RWPE1 (cell line): ENCODE results near the gene RASSF4.

Experiments
- CTCF ChIA-PET: fragments of 350-600 bp; sonication (Branson Sonifier 250); formaldehyde crosslinking; extraction: SDS; loops from one replicate; lab custom pipeline; 2021; lab: Yijun Ruan, JAX
- POLR2A ChIA-PET: fragments of 400-600 bp; formaldehyde crosslinking; extraction: SDS; loops from one replicate; lab custom pipeline; 2020; ENCODE audit warnings: antibody characterized with exemption; ENCODE audit not compliant: low non-redundant PET; lab: Yijun Ruan, JAX
- DNase-seq: peaks from one replicate; pipeline ENCODE4 v3.0.0; 2012; ENCODE audit warnings: low spot score
- H3K27ac ChIP-seq: fragments of 450-650 bp; 2 replicates; pipeline ENCODE4 v1.5.1; 2017
- CTCF ChIP-seq: fragments of 450-650 bp; conservative IDR thresholded peaks from 2 replicates; pipeline ENCODE4 v1.5.1; 2017; ENCODE audit warnings: low read depth, mild to moderate bottlenecking

The RASSF4 gene

DNA sequence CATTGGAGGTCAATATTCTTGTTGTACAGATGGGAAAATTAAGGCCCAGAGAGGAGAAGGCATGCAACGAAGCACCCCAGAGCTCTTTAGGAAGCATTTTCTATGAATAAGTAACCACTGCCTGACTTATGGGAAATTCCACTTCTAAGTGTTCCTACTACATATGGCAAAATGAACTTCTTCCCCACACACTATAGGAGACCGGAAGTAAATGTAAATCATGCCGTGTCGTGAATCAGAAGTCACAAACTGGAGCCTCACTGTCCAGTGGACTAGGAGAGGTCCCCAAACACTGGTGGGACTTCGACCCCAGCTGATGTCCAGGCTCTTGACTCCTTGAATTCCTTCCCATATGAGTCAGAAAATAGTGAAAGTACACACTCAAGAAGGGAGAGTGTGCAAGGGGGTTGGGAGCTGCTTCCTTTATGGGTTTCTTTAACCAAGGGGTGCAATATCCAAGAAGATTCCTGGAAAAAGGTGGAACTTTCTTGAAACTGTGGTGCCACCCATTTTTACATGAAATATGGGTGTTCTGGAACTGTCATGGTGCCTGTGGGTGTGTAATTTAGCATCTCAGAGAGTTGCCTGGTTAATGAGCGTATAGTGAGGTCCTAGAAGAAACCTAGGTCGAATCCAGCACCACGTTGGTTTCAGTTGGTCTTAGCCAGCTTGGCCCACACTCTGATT is 6.7 kb downstream of the RASSF4 start:
- POLR2A ChIA-PET = no interaction called here

DNA sequence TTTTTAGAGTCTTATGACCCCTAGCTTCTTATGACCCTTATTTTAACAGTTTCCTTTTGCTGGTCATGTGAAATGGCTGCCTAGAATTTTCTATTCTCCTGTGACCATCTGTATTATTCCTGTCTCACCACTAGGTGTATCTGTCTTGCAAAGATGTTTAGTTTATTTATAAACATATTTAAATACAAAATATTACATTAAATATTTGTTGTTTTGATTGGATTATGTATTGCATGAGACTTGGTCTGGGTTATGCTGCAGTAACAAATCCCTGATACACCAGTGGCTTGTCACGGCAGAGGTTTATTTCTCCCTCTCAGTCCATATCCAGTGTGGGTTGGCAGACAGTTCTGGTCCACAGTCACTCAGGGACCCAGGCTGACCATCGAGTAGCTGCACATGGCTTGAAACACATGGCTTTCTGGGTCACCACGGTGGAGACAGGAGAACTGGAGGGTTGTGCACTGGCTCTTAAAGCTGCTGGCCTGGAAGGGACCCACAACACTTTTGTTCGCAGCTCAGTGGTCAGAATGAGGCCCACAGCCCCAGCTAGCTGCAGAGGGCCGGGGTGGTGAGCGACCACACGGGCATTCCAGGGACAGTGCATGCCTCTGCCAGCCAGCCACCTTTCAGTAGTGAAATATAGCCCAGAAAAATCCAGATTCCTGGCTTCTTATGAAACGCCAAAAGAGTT is 7.4 kb downstream of the RASSF4 start:
- no peak for DNase-seq
- CTCF ChIA-PET = interaction anchor here (0.6 to 0.9 kb wide), 4 partner anchors 12 to 844 kb away, joined by 3 to 5 read pairs (median 4); partner anchors contain the start of gene DEPP1
- no peak overlapping the region for H3K27ac ChIP-seq
- POLR2A ChIA-PET = no interaction called here
- no peak for TF ChIP-seq CTCF

More for the DNA sequence above, 6.7 kb downstream of the RASSF4 start:
- no peak overlapping the region for H3K27ac ChIP-seq
- CTCF ChIA-PET = interaction anchor here (0.6 to 0.7 kb wide), 2 partner anchors 13 to 40 kb away, joined by 3 read pairs; partner anchors contain the start of gene DEPP1
- no peak for TF ChIP-seq CTCF
- DNase-seq = no peak

DNA sequence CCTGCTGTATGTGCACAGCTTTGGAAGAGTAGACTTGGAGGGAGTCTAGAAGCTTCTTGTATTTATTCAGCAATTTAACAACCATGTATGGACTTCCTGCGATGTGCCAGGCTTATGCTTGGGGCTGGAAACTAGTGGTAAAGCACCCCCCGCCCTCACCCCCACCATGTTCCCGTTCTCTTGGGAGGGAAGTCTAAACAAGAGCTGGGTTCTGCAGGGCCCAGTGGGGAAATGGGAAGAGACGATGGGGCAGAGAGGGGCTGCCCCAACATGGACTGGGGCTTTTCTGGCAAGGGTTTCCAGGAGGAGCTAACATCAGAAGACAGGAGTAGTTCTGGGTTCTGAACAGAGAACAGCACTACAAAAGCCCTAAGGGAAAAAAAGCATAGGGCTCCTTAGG is 8.0 kb downstream of the RASSF4 start:
- no peak overlapping the region for H3K27ac ChIP-seq
- TF ChIP-seq CTCF = no peak
- ChIA-PET POLR2A (no interaction called here), CTCF (interaction anchor here (0.6 to 0.9 kb wide), 3 partner anchors 35 to 843 kb away, joined by 3 to 5 read pairs (median 4); no protein-coding TSS in a partner anchor)
- DNase-seq = no peak

DNA sequence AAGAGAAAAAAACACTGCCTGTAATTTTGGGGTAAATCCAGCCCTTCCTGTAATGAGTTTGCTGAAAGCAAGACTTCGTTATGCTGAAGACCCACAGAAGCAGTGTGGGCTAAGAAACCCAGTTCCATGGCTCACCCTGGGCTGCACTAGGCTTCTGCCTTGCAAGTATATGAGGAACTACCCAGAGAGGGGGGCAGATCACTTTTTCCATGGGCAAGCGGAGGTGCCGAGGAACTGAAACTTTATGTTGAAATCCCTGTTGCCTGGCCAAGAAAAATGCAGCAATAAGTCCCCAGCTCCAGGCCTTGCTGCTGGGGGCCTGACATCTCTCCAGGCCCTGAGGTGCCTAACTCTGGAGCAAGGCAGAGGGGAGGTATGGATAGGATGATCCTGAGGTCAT is 8.5 kb downstream of the RASSF4 start:
- H3K27ac ChIP-seq = no peak overlapping the region
- POLR2A ChIA-PET = no interaction called here
- CTCF ChIA-PET = interaction anchor here (0.6 kb wide), 1 partner anchor 687 kb away, joined by 3 read pairs; no protein-coding TSS in a partner anchor
- no peak for TF ChIP-seq CTCF
- no peak for DNase-seq

- no peak for TF ChIP-seq CTCF
- ChIA-PET CTCF (no interaction called here), POLR2A (no interaction called here)
- DNase-seq = no peak
- H3K27ac ChIP-seq = no peak overlapping the region
Measured at GRCh38 chr10:44968500-44969400, 9.1 kb downstream of the RASSF4 start.

DNA sequence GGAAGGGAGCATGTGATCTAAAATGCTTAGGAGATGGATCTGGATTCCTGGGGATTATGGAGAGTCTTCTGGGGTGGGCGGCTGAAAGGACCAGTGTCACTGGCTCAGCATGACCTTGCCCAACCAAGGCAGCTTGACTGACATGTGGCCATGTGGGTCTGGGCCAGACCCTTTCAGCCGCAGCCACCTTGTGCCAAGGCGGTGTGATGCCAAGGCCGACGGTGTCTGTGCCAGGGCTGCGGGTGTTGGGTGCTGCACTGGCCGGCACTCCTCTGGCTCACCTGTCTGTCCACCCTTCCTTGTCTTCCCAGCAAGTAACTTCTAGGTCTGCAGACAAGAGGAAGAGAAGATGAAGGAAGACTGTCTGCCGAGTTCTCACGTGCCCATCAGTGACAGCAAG is 10.3 kb downstream of the RASSF4 start:
- no peak for DNase-seq
- ChIA-PET CTCF (no interaction called here), POLR2A (no interaction called here)
- no peak overlapping the region for H3K27ac ChIP-seq
- no peak for TF ChIP-seq CTCF
